Measurements from ENCODE around the gene GPR158. TPM values are rescaled to one million over a fixed set of nuclear protein-coding genes. Genes with fewer than 3 reads are reported as not detected.

GPR158 gene
- total and polyA plus RNA-seq, 9 of the 15 experiments (the other 6 are each of a cell fraction or from before 2014, with no cell fraction given), result 4.0 to 7.6 (median 5.0) TPM

DNA sequence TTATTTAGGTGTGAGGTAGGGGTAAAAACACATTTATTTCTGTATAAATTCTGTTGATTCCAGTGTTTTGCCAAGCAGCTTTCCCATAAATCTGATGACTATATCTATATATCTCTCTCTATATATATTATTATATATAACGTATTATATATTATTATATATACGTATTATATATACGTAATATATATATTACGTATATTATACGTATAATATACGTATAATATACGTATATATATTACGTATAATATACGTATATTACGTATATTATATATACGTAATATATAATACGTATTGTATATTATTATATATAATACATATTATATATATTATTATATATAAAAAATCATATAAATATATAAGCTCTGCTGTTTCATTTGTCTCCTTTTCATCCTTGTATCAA lies 163.5 kb downstream of the GPR158 start (continued):
- TF ChIP-seq ZNF551 (CRISPR knock-in tag; IDR thresholded peaks at IDR 0.05) (no peak), TCF7 (IDR thresholded peaks at IDR 0.05; ENCODE audit: borderline replicate concordance) (no peak), SNRNP70 (optimal IDR thresholded peaks at IDR 0.05; ENCODE audit: low read depth, low read length) (no peak), GABPA (tag; conservative IDR thresholded peaks at IDR 0.05; ENCODE audit: low read depth) (no peak), ZNF3 (CRISPR knock-in tag; IDR thresholded peaks at IDR 0.05) (no peak), CHCHD3 (CRISPR knock-in tag; IDR thresholded peaks at IDR 0.05) (no peak)
- TF ChIP-seq, protein P1, sequence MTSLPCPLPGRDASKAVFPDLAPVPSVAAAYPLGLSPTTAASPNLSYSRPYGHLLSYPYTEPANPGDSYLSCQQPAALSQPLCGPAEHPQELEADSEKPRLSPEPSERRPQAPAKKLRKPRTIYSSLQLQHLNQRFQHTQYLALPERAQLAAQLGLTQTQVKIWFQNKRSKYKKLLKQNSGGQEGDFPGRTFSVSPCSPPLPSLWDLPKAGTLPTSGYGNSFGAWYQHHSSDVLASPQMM (CRISPR knock-in tag; IDR thresholded peaks at IDR 0.05), result no peak
- TF ChIP-seq, protein P2, sequence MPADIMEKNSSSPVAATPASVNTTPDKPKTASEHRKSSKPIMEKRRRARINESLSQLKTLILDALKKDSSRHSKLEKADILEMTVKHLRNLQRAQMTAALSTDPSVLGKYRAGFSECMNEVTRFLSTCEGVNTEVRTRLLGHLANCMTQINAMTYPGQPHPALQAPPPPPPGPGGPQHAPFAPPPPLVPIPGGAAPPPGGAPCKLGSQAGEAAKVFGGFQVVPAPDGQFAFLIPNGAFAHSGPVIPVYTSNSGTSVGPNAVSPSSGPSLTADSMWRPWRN (IDR thresholded peaks at IDR 0.05; ENCODE audit: low read depth), result no peak

- no TSS peak for BruUV-seq (replicated peaks)
- in situ Hi-C loops (cut with MboI) (no loop called here), intact Hi-C loops (cut with micrococcal nuclease) (no loop called here)
- DNase-seq (ENCODE audit: extremely low read depth in 1 of 4, low spot score in 3 of 4) (no peak), FAIRE-seq (no peak), ATAC-seq (no peak)
- no peak overlapping the region for H2AFZ ChIP-seq (ENCODE audit: low read depth, low read length)
- POLR2A ChIA-PET, result no interaction called here
- no peaks in the 10 kb centered on the region for H3K27me3 ChIP-seq (ENCODE audit: control insufficient read depth in 2 of 2, insufficient read depth in 2 of 2, low read length in 2 of 2)
- no peak overlapping the region for H3K4me3 ChIP-seq
- no peaks in the 10 kb centered on the region for H3K9me1 ChIP-seq (ENCODE audit: control insufficient read depth, insufficient read depth, low read length)
- H3K9ac ChIP-seq (ENCODE audit: insufficient read depth in 1 of 2, low read depth in 2 of 2, low read length in 2 of 2), result no peak overlapping the region
- no peaks in the 10 kb centered on the region for H3K4me1 ChIP-seq (replicated peaks in 1 of 2; ENCODE audit: control insufficient read depth in 2 of 2, insufficient read depth in 2 of 2, low read length in 2 of 2)
- H3K9me3 ChIP-seq (replicated peaks; ENCODE audit: control insufficient read depth, insufficient read depth, low read depth, low read length), result no peaks in the 10 kb centered on the region
- no peaks in the 10 kb centered on the region for H4K20me1 ChIP-seq (replicated peaks; ENCODE audit: control insufficient read depth, insufficient read depth, low read length)
- CTCF ChIA-PET (ENCODE audit: low intra/inter-chr PET ratio), result no interaction called here
- no peaks in the 10 kb centered on the region for H3K36me3 ChIP-seq (ENCODE audit: control insufficient read depth, insufficient read depth, low read length)
- no peak overlapping the region for H3K27ac ChIP-seq (ENCODE audit: extremely low read depth, low read depth, low read length)
- H3K79me2 ChIP-seq (ENCODE audit: control insufficient read depth, insufficient read depth, low read length), result no peaks in the 10 kb centered on the region
- no peak for TF ChIP-seq NFATC3 (IDR thresholded peaks at IDR 0.05)
- TF ChIP-seq ETV1 (tag; conservative IDR thresholded peaks at IDR 0.05; ENCODE audit: low read depth), result no peak
- TF ChIP-seq, protein P3, sequence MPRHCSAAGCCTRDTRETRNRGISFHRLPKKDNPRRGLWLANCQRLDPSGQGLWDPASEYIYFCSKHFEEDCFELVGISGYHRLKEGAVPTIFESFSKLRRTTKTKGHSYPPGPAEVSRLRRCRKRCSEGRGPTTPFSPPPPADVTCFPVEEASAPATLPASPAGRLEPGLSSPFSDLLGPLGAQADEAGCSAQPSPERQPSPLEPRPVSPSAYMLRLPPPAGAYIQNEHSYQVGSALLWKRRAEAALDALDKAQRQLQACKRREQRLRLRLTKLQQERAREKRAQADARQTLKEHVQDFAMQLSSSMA (CRISPR knock-in tag; IDR thresholded peaks at IDR 0.05), result no peak
- H3K4me2 ChIP-seq (ENCODE audit: insufficient read depth, low read length), result no peak overlapping the region
- WGBS (ENCODE audit: insufficient coverage, low coverage, missing lambda C conversion rate), result 0% methylated on average over 1 of the region's 1 CpG
These were observed 165.2 kb downstream of the GPR158 start for GRCh38 chr10:25339966-25340365.
